Stimulated activated CD8-positive, alpha-beta memory T cell treated with anti-CD3 and anti-CD28 coated beads, Interleukin-4, amount 100 ng/mL, for 24 hours (primary cell): ENCODE measurements around the gene CFAP161.

Experiments used
- DNase-seq: peaks from one replicate; pipeline ENCODE4 v3.0.0-alpha.2; 2020; ENCODE audit warnings: low read depth

The CFAP161 gene

DNA sequence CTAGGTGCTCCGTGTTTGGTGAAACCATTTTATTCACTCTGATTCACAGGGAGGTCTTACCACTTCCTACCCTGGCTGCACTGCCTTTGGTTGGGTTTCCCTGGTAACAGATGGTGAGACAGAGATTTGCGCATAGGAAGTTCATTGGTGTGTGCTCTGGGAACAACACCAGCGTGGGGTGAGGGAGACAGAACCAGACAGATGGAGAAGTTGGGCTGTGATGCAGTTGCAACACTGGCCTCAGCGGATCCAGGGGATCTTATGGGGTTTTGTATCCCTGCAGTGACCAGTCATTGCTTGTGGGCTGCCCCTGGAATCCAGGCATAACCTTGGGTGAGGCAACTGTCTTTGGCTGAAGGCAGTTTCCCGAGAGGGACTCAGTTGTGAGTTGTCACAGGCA, 50.1 kb downstream of the CFAP161 start:
- no peak for DNase-seq

DNA sequence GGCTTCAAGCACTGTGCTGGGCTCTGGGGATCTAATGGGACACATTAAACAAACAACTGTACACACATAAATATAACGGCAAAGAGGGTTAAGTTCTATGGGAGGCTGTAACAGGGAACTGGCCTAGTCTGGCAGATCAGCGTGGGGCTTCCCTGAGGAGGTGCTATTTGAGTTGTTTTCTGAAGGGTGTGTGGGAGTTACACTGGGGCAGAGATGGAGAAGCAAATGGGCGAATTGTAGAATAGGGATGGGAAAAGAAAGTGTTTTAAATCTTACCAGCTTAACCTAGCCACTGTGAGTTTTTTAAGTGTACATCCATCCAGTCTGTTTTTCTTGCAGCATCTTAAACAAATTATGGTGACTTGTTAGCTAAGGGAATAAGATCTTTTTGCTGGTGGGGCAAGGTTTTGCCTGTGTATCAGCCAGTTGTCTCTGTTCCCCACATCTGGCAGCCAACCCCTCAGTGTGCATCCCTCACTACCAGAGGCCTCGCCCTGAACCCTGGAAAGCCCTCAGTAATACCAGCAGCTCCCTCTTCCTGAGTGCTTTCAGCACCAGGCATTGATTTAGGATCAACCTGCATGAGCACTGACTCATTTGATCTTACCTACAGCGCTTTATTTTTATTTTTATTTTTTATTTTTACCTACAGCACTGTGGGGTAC, 51.7 kb downstream of the CFAP161 start:
- DNase-seq = no peak

DNA sequence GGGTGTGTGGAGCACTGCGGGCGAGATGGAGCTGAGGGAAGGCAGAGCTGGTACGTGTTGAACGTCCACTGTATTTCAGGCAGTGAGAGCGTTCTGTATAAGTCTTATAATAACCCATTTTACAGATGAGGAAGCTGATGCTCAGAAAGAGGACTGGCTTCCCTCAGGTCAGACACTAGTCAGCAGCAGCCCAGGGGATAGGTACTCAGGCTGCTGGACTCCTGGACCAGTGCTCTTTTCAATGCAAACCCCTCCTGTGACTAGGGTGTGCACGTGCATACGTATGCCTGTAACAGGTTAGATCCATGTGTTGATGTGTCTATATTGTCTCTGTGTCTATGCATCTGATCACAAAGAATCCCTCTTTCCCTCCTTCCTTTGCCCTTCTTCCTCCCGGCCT, 54.3 kb downstream of the CFAP161 start:
- no peak for DNase-seq

DNA sequence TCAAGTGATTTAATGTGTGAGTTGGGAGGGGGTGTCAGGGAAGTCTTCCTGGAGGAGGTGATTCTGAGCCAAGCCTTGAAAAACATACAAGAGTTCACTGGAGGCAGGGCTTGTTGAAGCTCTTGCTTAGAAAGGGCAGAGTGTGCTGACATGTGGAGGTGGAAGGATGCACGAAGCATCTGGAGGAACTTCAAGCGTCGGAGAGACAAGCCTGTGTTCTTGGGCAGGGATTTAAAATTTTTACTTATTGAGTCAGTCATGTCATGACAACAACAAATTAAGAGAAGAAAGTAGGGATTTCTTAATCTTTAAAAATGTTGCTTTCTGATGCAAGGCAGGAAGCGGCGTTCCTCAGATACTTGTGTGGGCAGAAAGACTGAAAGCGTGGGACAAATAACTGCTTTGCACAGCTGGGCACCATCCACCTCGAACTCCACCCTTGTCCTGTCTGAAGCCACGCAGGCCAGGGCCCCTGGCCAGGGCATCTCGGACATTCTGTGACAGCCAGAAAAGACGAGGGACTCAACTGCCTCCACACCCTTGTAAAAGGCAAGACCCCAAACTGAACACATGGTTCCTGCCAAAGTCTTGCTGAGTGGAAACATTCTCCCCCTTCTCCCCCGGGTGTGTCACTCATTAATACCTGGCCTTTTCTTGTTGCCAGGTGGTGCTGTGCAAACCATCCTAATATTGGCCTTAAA, 55.7 kb downstream of the CFAP161 start:
- no peak for DNase-seq

DNA sequence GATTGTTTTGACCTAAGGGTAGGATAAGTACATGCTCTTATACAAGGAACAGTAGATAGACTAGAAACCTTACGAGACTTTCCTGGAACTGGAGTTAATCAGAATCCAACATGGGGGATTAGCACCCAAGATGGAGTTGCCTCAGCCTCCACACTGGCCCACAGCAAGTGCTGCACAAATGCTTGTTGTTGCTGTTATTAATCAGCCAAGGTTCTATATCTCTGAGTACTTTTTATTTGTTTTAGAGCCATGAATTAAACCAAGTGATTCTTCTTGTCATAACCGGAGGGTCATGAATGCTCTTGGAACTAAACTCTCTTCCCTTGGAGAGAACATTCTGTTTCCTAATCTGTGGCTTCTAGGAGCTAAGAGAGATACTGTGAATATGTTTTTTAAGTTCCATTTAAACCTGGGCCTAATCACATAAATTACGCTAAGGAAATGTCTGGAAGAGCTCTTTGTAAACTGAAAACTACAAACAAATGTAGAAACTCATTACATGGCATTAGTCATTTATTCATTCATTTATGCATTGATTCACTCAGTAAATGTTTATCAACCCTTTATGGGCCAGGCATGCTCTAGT, 56.9 kb downstream of the CFAP161 start:
- no peak for DNase-seq

DNA sequence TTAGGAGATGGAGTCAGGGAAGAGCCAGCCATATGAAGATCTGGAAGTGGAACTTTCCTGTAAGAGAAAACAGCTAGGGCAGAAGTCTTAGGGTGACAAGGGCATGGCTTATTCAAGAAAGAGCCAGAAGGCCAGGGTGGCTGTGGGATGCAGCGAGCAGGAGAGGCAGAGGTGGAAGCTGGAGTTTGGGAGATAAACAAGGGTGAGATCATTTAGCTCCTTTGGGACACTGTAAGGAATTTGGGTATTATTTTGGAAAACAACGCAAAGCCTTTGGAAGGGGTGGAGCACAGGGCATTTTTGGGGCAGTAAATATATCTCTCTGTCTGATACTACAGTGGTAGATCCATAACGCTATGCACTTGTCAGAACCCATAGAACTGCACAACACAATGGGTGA, 57.6 kb downstream of the CFAP161 start:
- no peak for DNase-seq

DNA sequence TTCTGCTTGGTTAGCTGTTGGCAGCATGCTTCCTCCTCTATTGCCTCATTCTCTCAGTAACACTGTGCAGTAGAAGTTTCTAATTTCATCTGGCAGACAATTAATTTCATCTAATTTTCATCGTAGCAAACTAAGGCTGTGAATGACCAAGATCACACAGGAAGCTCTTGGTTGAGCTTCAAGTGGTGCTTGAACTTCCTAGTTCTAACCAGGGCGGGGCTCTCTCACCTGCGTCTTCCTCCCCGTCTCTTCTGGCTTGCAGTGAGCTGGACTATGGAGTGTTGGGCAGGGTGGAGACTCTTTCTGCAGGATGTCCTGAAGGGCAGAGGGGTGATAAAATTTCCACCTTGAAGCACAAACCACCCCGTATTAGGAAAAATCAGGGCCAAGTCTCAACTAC, 60.7 kb downstream of the CFAP161 start:
- no peak for DNase-seq

DNA sequence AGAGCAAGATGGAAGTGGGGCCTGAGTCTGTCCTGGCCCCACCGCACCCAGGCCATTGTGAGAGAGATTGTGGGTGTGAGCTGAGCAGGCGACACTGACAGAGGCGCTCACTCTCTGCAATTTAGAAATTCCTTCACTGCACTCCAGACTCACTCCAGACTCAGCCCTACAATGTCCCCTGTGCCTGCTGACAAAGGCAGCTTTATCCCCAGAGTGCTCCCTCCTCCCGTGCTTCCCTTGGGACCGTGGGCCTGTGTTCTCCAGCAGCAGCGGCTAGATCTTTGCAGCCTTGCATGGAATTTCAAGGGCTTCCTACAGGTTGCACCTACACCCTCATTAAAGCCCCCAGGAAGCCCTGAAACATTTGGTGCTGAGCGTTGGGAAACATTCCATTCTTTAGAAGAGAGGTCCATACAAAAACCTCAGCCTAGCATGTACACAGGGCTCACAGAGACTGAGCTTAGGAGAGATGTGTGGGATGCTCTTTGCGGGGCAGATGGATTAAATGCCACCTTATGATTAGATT, 61.3 kb downstream of the CFAP161 start:
- DNase-seq = no peak

DNA sequence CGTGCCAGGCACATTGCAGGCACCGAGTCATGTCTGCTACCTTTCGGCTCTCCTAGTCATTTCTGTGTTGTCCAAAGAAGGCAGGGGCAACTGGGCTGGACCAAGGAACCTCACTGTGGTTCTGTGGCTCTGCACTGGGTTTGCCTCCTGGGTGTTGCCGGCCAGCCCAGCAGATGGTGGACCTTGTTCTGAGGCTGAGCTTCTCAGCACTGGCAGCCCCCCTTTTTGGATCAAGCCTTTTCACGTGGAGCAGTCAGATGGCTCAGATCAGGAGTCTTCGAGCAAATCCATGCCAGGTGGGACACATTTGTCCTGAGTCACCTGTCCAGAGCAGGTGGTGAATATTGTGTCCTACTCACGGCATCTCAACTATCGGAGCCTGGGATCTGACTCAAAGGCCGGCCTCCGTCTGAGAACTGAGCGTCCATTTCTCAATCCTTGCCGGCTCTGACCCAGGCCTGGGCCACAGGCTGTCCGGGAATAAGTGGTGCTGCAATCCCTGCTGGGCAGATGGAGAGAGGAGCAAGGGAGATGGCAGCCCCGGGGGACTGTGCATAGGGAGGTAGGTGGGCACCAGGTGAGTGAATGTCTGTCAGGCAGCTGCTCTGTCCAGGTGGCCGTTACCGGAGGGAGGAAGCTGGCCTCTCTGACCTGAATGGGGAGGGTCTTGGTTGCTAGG, 62.6 kb downstream of the CFAP161 start, which contains the start of gene IL16:
IL16 (plus strand) TSS at position 304 of the 679 bp plus-strand sequence. CDS start 28,521 bp downstream, outside the sequence.
- DNase-seq = no peak

DNA sequence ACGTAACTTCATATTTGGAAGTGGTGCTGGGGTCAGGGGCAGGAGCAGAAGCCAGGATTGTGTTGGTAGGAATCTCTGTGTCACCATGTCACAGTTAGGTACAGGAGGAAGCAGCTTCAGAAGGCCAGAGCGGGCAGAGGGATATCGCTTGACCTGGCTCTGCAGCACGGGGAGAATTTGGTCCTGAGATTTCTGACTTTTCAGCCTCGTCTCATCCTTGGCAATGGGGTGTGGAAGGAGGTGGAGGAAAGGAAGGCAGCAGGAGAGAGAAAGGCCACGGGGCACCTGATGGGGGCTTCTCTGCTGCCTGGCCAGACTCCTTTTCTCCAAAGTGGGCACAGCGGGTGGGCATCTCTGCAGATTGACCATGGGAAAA, 63.2 kb downstream of the CFAP161 start:
- DNase-seq = no peak

DNA sequence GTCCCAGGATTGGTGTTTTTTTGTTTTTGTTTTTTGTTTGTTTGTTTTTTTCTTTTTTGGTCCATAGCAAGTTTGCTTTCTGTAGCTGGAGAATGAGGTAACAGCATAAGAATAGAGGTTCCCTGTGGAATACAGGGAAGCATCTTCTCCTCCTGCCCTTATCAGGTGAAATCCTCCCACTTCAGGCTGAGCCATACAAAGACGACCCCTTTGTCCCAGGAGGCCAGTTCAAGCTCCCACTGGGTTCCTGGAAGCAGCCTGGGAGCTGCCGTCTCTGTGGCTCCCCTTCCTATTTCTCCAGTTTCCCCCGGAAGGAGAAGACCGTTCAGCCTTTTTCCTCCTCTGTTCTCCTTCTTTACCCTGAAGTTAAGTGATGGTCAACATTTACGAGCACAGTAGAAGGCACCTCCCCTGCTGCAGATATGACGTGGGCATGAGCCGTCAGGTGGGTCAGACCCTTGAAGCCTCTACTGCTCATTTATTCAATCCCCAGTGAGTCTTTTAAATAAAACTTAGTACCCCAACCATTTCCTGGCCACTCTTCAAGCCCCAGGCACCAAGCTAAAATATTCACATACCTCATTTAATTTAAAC, 63.7 kb downstream of the CFAP161 start:
- DNase-seq = no peak
